IMR-90 (cell line): Measurements from ENCODE around the gene IL2RA. TPM values are rescaled to one million over a fixed set of nuclear protein-coding genes. Genes with fewer than 3 reads are reported as not detected.

ENCODE experiments used
- ATAC-seq: fragments of 200-7000 bp; cut with Tn5 transposase; 2 replicates; pipeline ENCODE4 v1.9.1; 2020; ENCODE audit warnings: low read depth, mild to moderate bottlenecking, moderate library complexity
- BruUV-seq: library from RNA; stranded (reverse); fragments of 400-500 nt; replicated peaks from 2 replicates; lab custom pipeline; 2021; lab: Mats Ljungman, UMichigan
- CTCF ChIA-PET: fragments of 300-600 bp; formaldehyde crosslinking; extraction: SDS; loops from one replicate; lab custom pipeline; 2021; ENCODE audit warnings: antibody characterized with exemption; lab: Yijun Ruan, JAX
- POLR2A ChIA-PET: fragments of 300-600 bp; sonication (Branson Sonifier 250); formaldehyde crosslinking; loops from one replicate; lab custom pipeline; 2022; ENCODE audit warnings: antibody characterized with exemption; ENCODE audit not compliant: unreplicated experiment; lab: Charles Lee
- DNase-seq: peaks from one replicate; pipeline ENCODE4 v3.0.0; 2013
- H2AFZ ChIP-seq: replicated peaks from 2 replicates; pipeline ENCODE3; 2013; ENCODE audit warnings: low read length, mild to moderate bottlenecking; ENCODE audit not compliant: poor library complexity
- H2AK5ac ChIP-seq: 2 replicates; pipeline ENCODE4 v1.6.1; 2013; ENCODE audit warnings: low read depth, low read length, inconsistent platforms
- H2AK9ac ChIP-seq: replicated peaks from 2 replicates; pipeline ENCODE3; 2013; ENCODE audit warnings: mild to moderate bottlenecking, low read depth, low read length, moderate library complexity; ENCODE audit not compliant: poor library complexity
- H2BK120ac ChIP-seq: 2 replicates; pipeline ENCODE4 v1.6.1; 2013; ENCODE audit warnings: low read depth, low read length, inconsistent platforms
- H2BK15ac ChIP-seq: 3 replicates; pipeline ENCODE4 v1.6.1; 2013; ENCODE audit warnings: low read depth, low read length, inconsistent platforms
- H2BK20ac ChIP-seq: 2 replicates; pipeline ENCODE4 v1.6.1; 2013; ENCODE audit warnings: low read depth, mild to moderate bottlenecking, inconsistent platforms, low read length, moderate library complexity
- H2BK5ac ChIP-seq: 2 replicates; pipeline ENCODE4 v1.6.1; 2013; ENCODE audit warnings: mild to moderate bottlenecking, low read depth, low read length, inconsistent platforms; ENCODE audit not compliant: poor library complexity, severe bottlenecking
- H3K14ac ChIP-seq: replicated peaks from 2 replicates; pipeline ENCODE4 v1.6.1; 2013; ENCODE audit warnings: low read depth, low read length, inconsistent platforms
- H3K18ac ChIP-seq: 2 replicates; pipeline ENCODE4 v1.6.1; 2013; ENCODE audit warnings: low read depth, low read length, control low read depth
- H3K23ac ChIP-seq: 2 replicates; pipeline ENCODE4 v1.6.1; 2013; ENCODE audit warnings: low read depth, low read length, inconsistent platforms
- H3K27ac ChIP-seq: 2 replicates; pipeline ENCODE4 v1.5.1; 2013; ENCODE audit warnings: mild to moderate bottlenecking, control low read depth, low read length; ENCODE audit not compliant: insufficient read depth
- H3K27me3 ChIP-seq: 2 replicates; pipeline ENCODE4 v1.6.1; 2013; ENCODE audit warnings: low read length; ENCODE audit not compliant: control insufficient read depth, insufficient read depth
- H3K36me3 ChIP-seq: 2 replicates; pipeline ENCODE4 v1.6.1; 2013; ENCODE audit warnings: low read length, mixed read lengths; ENCODE audit not compliant: control insufficient read depth, insufficient read depth
- H3K4ac ChIP-seq: 2 replicates; pipeline ENCODE4 v1.6.1; 2013; ENCODE audit warnings: low read depth, low read length, inconsistent platforms
- H3K4me1 ChIP-seq: 2 replicates; pipeline ENCODE4 v1.6.1; 2013; ENCODE audit warnings: low read length, mixed read lengths; ENCODE audit not compliant: control insufficient read depth, insufficient read depth
- H3K4me2 ChIP-seq: 2 replicates; pipeline ENCODE4 v1.6.1; 2013; ENCODE audit warnings: low read depth, mild to moderate bottlenecking, control low read depth, low read length, moderate library complexity
- H3K4me3 ChIP-seq: 2 replicates; pipeline ENCODE4 v1.5.1; 2013; ENCODE audit warnings: low read depth, mild to moderate bottlenecking, control low read depth, low read length, moderate library complexity; ENCODE audit not compliant: insufficient read depth
- H3K56ac ChIP-seq: 2 replicates; pipeline ENCODE4 v1.6.1; 2013; ENCODE audit warnings: low read length, inconsistent platforms; ENCODE audit not compliant: insufficient read depth; ENCODE audit errors: extremely low read depth
- H3K79me1 ChIP-seq, 2 experiments: 2 replicates each; pipeline ENCODE4 v1.6.1; 2013; ENCODE audit warnings: low read length in 2 of 2, inconsistent platforms in 1 of 2, low read depth in 1 of 2
- H3K9ac ChIP-seq: 2 replicates; pipeline ENCODE4 v1.6.1; 2013; ENCODE audit warnings: low read depth, low read length, control low read depth
- H3K9me1 ChIP-seq: 2 replicates; pipeline ENCODE4 v1.6.1; 2013; ENCODE audit warnings: low read length, inconsistent platforms; ENCODE audit not compliant: insufficient read depth
- H3K9me3 ChIP-seq: 2 replicates; pipeline ENCODE4 v1.6.1; 2013; ENCODE audit warnings: low read length; ENCODE audit not compliant: control insufficient read depth, insufficient read depth
- H4K20me1 ChIP-seq: 2 replicates; pipeline ENCODE4 v1.6.1; 2013; ENCODE audit warnings: low read length, inconsistent platforms; ENCODE audit not compliant: insufficient read depth
- H4K5ac ChIP-seq: 2 replicates; pipeline ENCODE4 v1.6.1; 2013; ENCODE audit warnings: mild to moderate bottlenecking, low read depth, low read length, control low read depth
- H4K8ac ChIP-seq, 2 experiments: 2 replicates each; pipeline ENCODE4 v1.6.1; 2013; ENCODE audit warnings: low read depth in 2 of 2, low read length in 2 of 2, control low read depth in 1 of 2, inconsistent platforms in 1 of 2
- H4K91ac ChIP-seq: 2 replicates; pipeline ENCODE4 v1.6.1; 2013; ENCODE audit warnings: low read depth, low read length, inconsistent platforms; ENCODE audit not compliant: insufficient read depth
- CHD1 ChIP-seq: IDR thresholded peaks from 2 replicates; pipeline ENCODE4 v1.6.1; 2012; ENCODE audit warnings: low read depth, low read length, improper control_type of control experiment
- POLR2A ChIP-seq: IDR thresholded peaks from 2 replicates; pipeline ENCODE4 v1.6.1; 2012; ENCODE audit warnings: mild to moderate bottlenecking, low read depth, low read length
- RFX5 ChIP-seq: IDR thresholded peaks from 2 replicates; pipeline ENCODE4 v1.8.0; 2012; ENCODE audit warnings: low read depth, mild to moderate bottlenecking, low read length, moderate library complexity
- USF2 ChIP-seq: fragments of 150-350 bp; IDR thresholded peaks from 2 replicates; pipeline ENCODE4 v1.6.1; 2017; ENCODE audit warnings: mild to moderate bottlenecking, antibody characterized with exemption, low read length, low read depth
- WGBS, 2 experiments: methylation state at CpG; one replicate each; pipeline versions ENCODE4 v1.1.5 to v1.1.7; 2013; ENCODE audit warnings: missing lambda C conversion rate in 2 of 2; ENCODE audit not compliant: insufficient read length in 1 of 2; ENCODE audit errors: extremely low coverage in 2 of 2; 5-methylcytosine and 5-hydroxymethylcytosine counted together
- dilution Hi-C: fragments of 300-500 bp; cut with HindIII; formaldehyde crosslinking; loops from one replicate; pipeline ENCODE4 v1.14.3; 2018; ENCODE audit warnings: low sequenced_read_pairs; ENCODE audit not compliant: unreplicated experiment
- in situ Hi-C: fragments of 300-500 bp; cut with MboI; formaldehyde crosslinking; loops from 3 replicates; pipeline ENCODE4 v1.14.3; 2019; ENCODE audit warnings: low sequenced_read_pairs, inconsistent platforms, mixed read lengths
- intact Hi-C: fragments of 100-400 bp; cut with micrococcal nuclease; formaldehyde crosslinking; loops from 2 replicates; pipeline ENCODE4 v1.10.0; 2022
- polyA plus RNA-seq, 3 experiments: library from polyadenylated mRNA; depleted of rRNA; stranded (reverse); fragments of >200 nt; gene quantifications; 2 replicates each; pipeline ENCODE4 v1.2.3, GENCODE V29; 2012; ENCODE audit warnings: low replicate concordance in 1 of 3
- total RNA-seq: library from RNA; depleted of rRNA; stranded (reverse); fragments of >200 nt; gene quantifications from 2 replicates; pipeline ENCODE4 v1.2.3, GENCODE V29; 2012

Gene IL2RA
- total and polyA plus RNA-seq, 2 of the 4 experiments (the other 2 are of a cell fraction): not detected

- Histone ChIP-seq H3K36me3 (peaks cover 6% of the 10 kb centered on the region; the same call in 1 of the 2 replicates), H2AK5ac (no peak overlapping the region), H3K14ac (no peak overlapping the region), H2BK120ac (no peak overlapping the region), H2AK9ac (no peak overlapping the region), H2BK15ac (no peak overlapping the region), H2AFZ (no peak overlapping the region), H2BK20ac (no peak overlapping the region), H3K4ac (no peak overlapping the region), H3K9me1 (peaks cover 29% of the 10 kb centered on the region), H4K91ac (no peak overlapping the region), H4K8ac (no peak overlapping the region), H4K5ac (no peak overlapping the region), H3K56ac (no peak overlapping the region), H3K9ac (no peak overlapping the region), H2BK5ac (no peak overlapping the region), H3K4me2 (no peak overlapping the region), H3K9me3 (no peaks in the 10 kb centered on the region), H4K20me1 (no peaks in the 10 kb centered on the region), H3K4me1 (peaks cover 14% of the 10 kb centered on the region), H3K27ac (no peak overlapping the region), H3K4me3 (no peak overlapping the region), H3K18ac (no peak overlapping the region), H3K79me1 (peaks cover 3 to 45% of the 10 kb centered on the region in 2 experiments; a peak in 2 of 4 replicates), H3K23ac (no peak overlapping the region), H3K27me3 (no peaks in the 10 kb centered on the region)
- dilution Hi-C loops: no loop called here
- DNase-seq: no peak
- intact Hi-C loops: no loop called here
- POLR2A ChIA-PET: no interaction called here
- WGBS, 2 experiments: no CpG with 5 or more reads among the region's 10 CpGs
- TF ChIP-seq USF2 (no peak), CHD1 (no peak), POLR2A (no peak), RFX5 (no peak)
- ATAC-seq: no peak
- in situ Hi-C loops: no loop called here
- no TSS peak for BruUV-seq
- CTCF ChIA-PET: no interaction called here
Observed at GRCh38 chr10:5963591-5963990, 98.6 kb downstream of the IL2RA start.
